OCI-LY7 (cell line): ENCODE measurements around the gene RBM33.

Experiments
- EZH2phosphoT487 ChIP-seq: fragments of 200-600 bp; sonication (generic); IDR thresholded peaks from 2 replicates; pipeline ENCODE4 v1.6.1; 2018; ENCODE audit warnings: low read depth, borderline replicate concordance, mild to moderate bottlenecking, mixed run types, antibody characterized with exemption, low read length, moderate library complexity, mixed read lengths
- TF ChIP-seq, protein P1 (sequence below): fragments of 200-600 bp; sonication (generic); conservative IDR thresholded peaks from 2 replicates; pipeline ENCODE4 v1.5.1; 2014; ENCODE audit warnings: mild to moderate bottlenecking, antibody characterized with exemption, low read length, moderate library complexity, mixed read lengths

DNA sequence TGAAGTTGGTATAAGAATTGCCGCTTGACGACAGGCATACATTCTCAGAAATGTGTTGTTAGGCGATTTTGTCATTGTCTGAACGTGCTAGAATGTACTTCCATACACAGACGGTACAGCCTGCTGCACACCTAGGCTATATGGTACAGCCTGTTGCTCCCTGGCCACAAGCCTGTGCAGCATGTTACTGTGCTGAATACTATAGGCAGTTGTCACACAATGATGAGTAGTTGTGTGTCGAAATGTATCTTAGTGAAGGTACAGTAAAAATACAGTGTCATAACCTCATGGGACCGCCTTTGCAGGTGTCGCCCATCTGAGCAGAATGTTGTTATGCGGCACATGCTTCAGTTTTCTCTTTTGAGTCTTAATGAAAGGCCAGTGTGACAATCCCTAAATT, 101.3 kb downstream of the RBM33 start:
- TF ChIP-seq, protein P1, sequence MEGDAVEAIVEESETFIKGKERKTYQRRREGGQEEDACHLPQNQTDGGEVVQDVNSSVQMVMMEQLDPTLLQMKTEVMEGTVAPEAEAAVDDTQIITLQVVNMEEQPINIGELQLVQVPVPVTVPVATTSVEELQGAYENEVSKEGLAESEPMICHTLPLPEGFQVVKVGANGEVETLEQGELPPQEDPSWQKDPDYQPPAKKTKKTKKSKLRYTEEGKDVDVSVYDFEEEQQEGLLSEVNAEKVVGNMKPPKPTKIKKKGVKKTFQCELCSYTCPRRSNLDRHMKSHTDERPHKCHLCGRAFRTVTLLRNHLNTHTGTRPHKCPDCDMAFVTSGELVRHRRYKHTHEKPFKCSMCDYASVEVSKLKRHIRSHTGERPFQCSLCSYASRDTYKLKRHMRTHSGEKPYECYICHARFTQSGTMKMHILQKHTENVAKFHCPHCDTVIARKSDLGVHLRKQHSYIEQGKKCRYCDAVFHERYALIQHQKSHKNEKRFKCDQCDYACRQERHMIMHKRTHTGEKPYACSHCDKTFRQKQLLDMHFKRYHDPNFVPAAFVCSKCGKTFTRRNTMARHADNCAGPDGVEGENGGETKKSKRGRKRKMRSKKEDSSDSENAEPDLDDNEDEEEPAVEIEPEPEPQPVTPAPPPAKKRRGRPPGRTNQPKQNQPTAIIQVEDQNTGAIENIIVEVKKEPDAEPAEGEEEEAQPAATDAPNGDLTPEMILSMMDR, result no peak
- no peak for TF ChIP-seq EZH2phosphoT487
